B cell (primary cell): ENCODE results near the gene SARM1. TPM values are rescaled to one million over a fixed set of nuclear protein-coding genes. Genes with fewer than 3 reads are reported as not detected.
"Not testable (repeated sequence)": the region's sequence is repeated elsewhere in the genome, so short reads cannot be mapped to it uniquely, and the experiment has no call there.

Source experiments
- ATAC-seq: fragments of 200-7000 bp; cut with Tn5 transposase; one replicate; pipeline ENCODE4 v1.10.0; 2021; ENCODE audit warnings: low read depth, mild to moderate bottlenecking, moderate number of reproducible peaks, moderate library complexity
- CTCF ChIA-PET: fragments of 350-600 bp; sonication (Branson Sonifier 250); formaldehyde crosslinking; loops from one replicate; lab custom pipeline; 2021; ENCODE audit warnings: antibody characterized with exemption, inconsistent platforms; lab: Charles Lee
- POLR2A ChIA-PET: fragments of 350-600 bp; sonication (Branson Sonifier 250); formaldehyde crosslinking; loops from one replicate; lab custom pipeline; 2021; ENCODE audit warnings: antibody characterized with exemption; lab: Charles Lee
- DNase-seq: peaks from one replicate; pipeline ENCODE4 v3.0.0; 2013
- H2AFZ ChIP-seq: 2 replicates; pipeline ENCODE4 v1.6.1; 2012; ENCODE audit warnings: mild to moderate bottlenecking, low read depth, low read length; ENCODE audit not compliant: insufficient read depth, poor library complexity, severe bottlenecking
- H3K27ac ChIP-seq, 2 donors: 1 replicate in 1 of 2; 2 replicates in 1 of 2; pipeline ENCODE4 v1.5.1; 2012 to 2013; ENCODE audit warnings: low read length in 2 of 2, mild to moderate bottlenecking in 2 of 2, moderate library complexity in 1 of 2
- H3K27me3 ChIP-seq, 4 experiments: fragments of 200-600 bp in 1 of 4; sonication (generic) in 1 of 4; replicated peaks in 1 of 4; 1 replicate in 2 of 4; 2 replicates in 2 of 4; pipeline versions ENCODE4 v1.6.1 to v1.7.0; 2013 to 2016; ENCODE audit warnings: low read length in 3 of 4, mild to moderate bottlenecking in 2 of 4, mixed read lengths in 1 of 4, moderate library complexity in 1 of 4; ENCODE audit not compliant: insufficient read depth in 4 of 4, control insufficient read depth in 3 of 4; ENCODE audit errors: control extremely low read depth in 1 of 4
- H3K36me3 ChIP-seq, 2 experiments: replicated peaks in 1 of 2; 1 replicate in 1 of 2; 2 replicates in 1 of 2; pipeline versions ENCODE4 v1.6.1 to v1.7.1; 2013; ENCODE audit warnings: low read length in 1 of 2; ENCODE audit not compliant: insufficient read depth in 2 of 2, control insufficient read depth in 1 of 2; ENCODE audit errors: control extremely low read depth in 1 of 2, extremely low read depth in 1 of 2
- H3K4me1 ChIP-seq, 2 donors: fragments of 200-600 bp in 1 of 2; sonication (generic) in 1 of 2; 1 replicate in 1 of 2; 2 replicates in 1 of 2; pipeline versions ENCODE4 v1.5.1 to v1.6.1; 2013 to 2017; ENCODE audit warnings: low read length in 2 of 2; ENCODE audit not compliant: control insufficient read depth in 2 of 2, insufficient read depth in 2 of 2
- H3K4me2 ChIP-seq: replicated peaks from 2 replicates; pipeline ENCODE3; 2012; ENCODE audit warnings: mild to moderate bottlenecking, low read depth, low read length; ENCODE audit not compliant: poor library complexity, severe bottlenecking
- H3K4me3 ChIP-seq, 5 experiments: fragments of 200-600 bp in 1 of 5; sonication (generic) in 1 of 5; 1 replicate in 3 of 5; 2 replicates in 2 of 5; pipeline versions ENCODE4 v1.5.1 to v1.7.0; 2011 to 2016; ENCODE audit warnings: low read length in 4 of 5, mild to moderate bottlenecking in 4 of 5, low read depth in 2 of 5, control low read depth in 1 of 5, moderate library complexity in 1 of 5; ENCODE audit not compliant: insufficient read depth in 1 of 5; ENCODE audit errors: control extremely low read depth in 1 of 5, extremely low read depth in 1 of 5
- H3K79me2 ChIP-seq: fragments of 200-600 bp; sonication (generic); one replicate; pipeline ENCODE4 v1.6.0; 2016; ENCODE audit warnings: low read length; ENCODE audit not compliant: control insufficient read depth, insufficient read depth
- H3K9ac ChIP-seq: fragments of 200-600 bp; sonication (generic); 2 replicates; pipeline ENCODE4 v1.6.1; 2017; ENCODE audit warnings: mild to moderate bottlenecking, low read length, moderate library complexity
- H3K9me3 ChIP-seq, 3 donors: one replicate each; pipeline versions ENCODE4 v1.6.1 to v1.7.1; 2013; ENCODE audit warnings: low read length in 2 of 3; ENCODE audit not compliant: control insufficient read depth in 2 of 3, insufficient read depth in 1 of 3; ENCODE audit errors: control extremely low read depth in 1 of 3
- H4K20me1 ChIP-seq: 2 replicates; pipeline ENCODE4 v1.6.0; 2012; ENCODE audit warnings: mild to moderate bottlenecking, low read length; ENCODE audit not compliant: insufficient read depth, control insufficient read depth, poor library complexity, severe bottlenecking
- H3K27ac Mint-ChIP-seq: one replicate; pipeline ENCODE4 v1.8.0; 2021; ENCODE audit warnings: mixed read lengths
- H3K27me3 Mint-ChIP-seq: one replicate; pipeline ENCODE4 v1.8.0; 2021; ENCODE audit warnings: mixed read lengths
- H3K4me1 Mint-ChIP-seq: one replicate; pipeline ENCODE4 v1.8.0; 2021; ENCODE audit warnings: mixed read lengths
- H3K4me3 Mint-ChIP-seq: one replicate; pipeline ENCODE4 v1.8.0; 2021; ENCODE audit warnings: mixed read lengths
- H3K9me3 Mint-ChIP-seq: one replicate; pipeline ENCODE4 v1.8.0; 2022; ENCODE audit warnings: mixed read lengths; ENCODE audit not compliant: insufficient read depth
- EZH2 ChIP-seq: IDR thresholded peaks from 2 replicates; pipeline ENCODE4 v1.6.1; 2012; ENCODE audit warnings: borderline replicate concordance, low read depth, mild to moderate bottlenecking, moderate library complexity, low read length; ENCODE audit not compliant: insufficient read depth, poor library complexity, severe bottlenecking
- WGBS: methylation state at CpG from one replicate; pipeline ENCODE4 v1.1.5; 2013; ENCODE audit warnings: missing lambda C conversion rate; ENCODE audit not compliant: insufficient coverage; 5-methylcytosine and 5-hydroxymethylcytosine counted together
- intact Hi-C: fragments of 100-400 bp; cut with micrococcal nuclease; formaldehyde crosslinking; loops from one replicate; pipeline ENCODE4 v1.10.0; 2022
- polyA plus RNA-seq: library from polyadenylated mRNA; depleted of rRNA; stranded (reverse); fragments of >200 nt; gene quantifications from 2 replicates; pipeline ENCODE4 v1.2.3, GENCODE V29; 2012
- total RNA-seq, 2 donors: library from RNA; stranded (reverse); fragments of 120-200 nt in 1 of 2; gene quantifications; 1 replicate in 1 of 2; 2 replicates in 1 of 2; pipeline versions ENCODE4 v1.2.3 to v1.2.4, GENCODE V29; 2013 to 2022
- TF ChIP-seq, protein P1 (sequence below): fragments of 200-600 bp; IDR thresholded peaks from one replicate; pipeline ENCODE4 v1.8.0; 2022; ENCODE audit warnings: antibody characterized with exemption, mild to moderate bottlenecking

The SARM1 gene
- total and polyA plus RNA-seq, 2 donors (not counting 1 experiment from before 2014, with no cell fraction given) = 22.5 to 32.8 TPM

DNA sequence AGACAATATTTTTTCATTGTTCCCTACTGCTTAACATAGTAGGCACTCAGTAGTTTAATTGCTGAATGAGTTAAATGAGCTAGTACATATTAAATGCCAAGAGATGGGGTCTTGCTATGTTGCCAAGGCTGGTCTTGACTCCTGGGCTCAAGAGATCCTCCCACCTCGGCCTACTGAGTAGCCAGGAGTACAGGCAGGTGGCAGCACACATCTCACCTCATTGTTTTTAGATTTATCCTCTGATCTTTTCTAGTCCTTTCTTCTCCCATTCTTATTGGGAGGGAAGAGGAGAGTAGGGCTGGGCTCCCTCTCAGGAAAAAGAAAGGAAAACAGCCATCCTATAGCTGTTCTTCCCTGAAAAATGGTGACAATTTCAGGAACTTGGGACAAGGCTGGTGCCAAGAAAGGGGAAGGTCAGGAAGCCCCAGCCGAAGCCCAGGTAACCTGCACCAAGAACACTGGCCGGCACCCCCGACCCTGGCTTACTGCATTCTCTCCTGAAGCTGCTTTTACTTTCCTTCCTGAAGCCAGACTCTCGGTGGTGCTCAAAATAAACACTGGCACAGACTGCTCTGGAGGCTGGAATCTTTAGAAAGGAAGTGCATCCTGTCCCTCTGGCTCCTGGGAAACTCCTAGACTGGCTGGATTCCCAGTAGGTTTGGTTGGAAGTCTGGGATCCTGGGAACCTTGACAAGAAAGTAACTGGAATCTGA lies 33.3 kb upstream of the SARM1 start:
- POLR2A ChIA-PET = interaction anchor here (0.6 kb wide), 1 partner anchor 212 kb away, joined by 3 read pairs; no protein-coding TSS in a partner anchor
- peaks cover 0 to 31% of the 10 kb centered on the region in 2 experiments for H3K36me3 ChIP-seq
- H3K27ac ChIP-seq = no peak overlapping the region
- peaks cover 33% of the 10 kb centered on the region for H3K4me1 Mint-ChIP-seq
- H4K20me1 ChIP-seq = peaks cover 15% of the 10 kb centered on the region
- no peak overlapping the region for H3K4me3 ChIP-seq
- no peak overlapping the region for H3K4me3 Mint-ChIP-seq
- intact Hi-C loops = loop anchor here (5.0 kb wide), 2 partner anchors 234 to 986 kb away; partner anchors contain the start of gene PIGS
- H2AFZ ChIP-seq = no peak overlapping the region
- no peak overlapping the region for H3K27ac Mint-ChIP-seq
- no peaks in the 10 kb centered on the region for H3K27me3 Mint-ChIP-seq
- DNase-seq = no peak
- ATAC-seq = no peak
- H3K9me3 ChIP-seq = no peaks in the 10 kb centered on the region
- peaks cover 68% of the 10 kb centered on the region for H3K79me2 ChIP-seq
- no peaks in the 10 kb centered on the region for H3K27me3 ChIP-seq
- no peaks in the 10 kb centered on the region for H3K9me3 Mint-ChIP-seq
- CTCF ChIA-PET = no interaction called here
- no peak overlapping the region for H3K4me2 ChIP-seq
- no peak overlapping the region for H3K9ac ChIP-seq
- no peak for TF ChIP-seq EZH2
- TF ChIP-seq, protein P1, sequence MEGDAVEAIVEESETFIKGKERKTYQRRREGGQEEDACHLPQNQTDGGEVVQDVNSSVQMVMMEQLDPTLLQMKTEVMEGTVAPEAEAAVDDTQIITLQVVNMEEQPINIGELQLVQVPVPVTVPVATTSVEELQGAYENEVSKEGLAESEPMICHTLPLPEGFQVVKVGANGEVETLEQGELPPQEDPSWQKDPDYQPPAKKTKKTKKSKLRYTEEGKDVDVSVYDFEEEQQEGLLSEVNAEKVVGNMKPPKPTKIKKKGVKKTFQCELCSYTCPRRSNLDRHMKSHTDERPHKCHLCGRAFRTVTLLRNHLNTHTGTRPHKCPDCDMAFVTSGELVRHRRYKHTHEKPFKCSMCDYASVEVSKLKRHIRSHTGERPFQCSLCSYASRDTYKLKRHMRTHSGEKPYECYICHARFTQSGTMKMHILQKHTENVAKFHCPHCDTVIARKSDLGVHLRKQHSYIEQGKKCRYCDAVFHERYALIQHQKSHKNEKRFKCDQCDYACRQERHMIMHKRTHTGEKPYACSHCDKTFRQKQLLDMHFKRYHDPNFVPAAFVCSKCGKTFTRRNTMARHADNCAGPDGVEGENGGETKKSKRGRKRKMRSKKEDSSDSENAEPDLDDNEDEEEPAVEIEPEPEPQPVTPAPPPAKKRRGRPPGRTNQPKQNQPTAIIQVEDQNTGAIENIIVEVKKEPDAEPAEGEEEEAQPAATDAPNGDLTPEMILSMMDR = no peak
- peaks cover 19 to 24% of the 10 kb centered on the region in 2 donors for H3K4me1 ChIP-seq
- WGBS = 97% methylated on average over 4 of the region's 5 CpGs

DNA sequence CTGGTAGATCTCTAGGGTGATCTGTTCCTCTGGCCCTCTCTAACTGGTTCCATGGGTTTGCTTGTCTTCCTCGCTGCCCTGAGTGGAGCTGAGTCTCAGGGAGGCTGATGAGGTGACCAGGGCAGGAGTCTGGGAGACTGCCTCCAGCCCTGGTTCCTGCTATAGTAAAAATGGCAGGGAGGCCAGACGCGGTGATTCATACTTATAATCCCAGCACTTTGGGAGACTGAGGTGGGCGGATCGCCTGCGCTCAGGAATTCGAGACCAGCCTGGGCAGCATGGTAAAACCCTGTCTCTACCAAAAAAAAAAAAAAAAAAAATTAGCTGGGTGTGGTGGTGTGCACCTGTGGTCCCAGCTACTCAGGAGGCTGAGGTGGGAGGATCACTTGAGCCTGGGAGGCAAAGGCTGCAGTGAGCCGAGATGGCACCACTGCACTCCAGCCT lies 32.7 kb upstream of the SARM1 start:
- DNase-seq, CTCF ChIA-PET, ATAC-seq, H3K4me2 ChIP-seq, H3K4me3 Mint-ChIP-seq, H2AFZ ChIP-seq, H3K9me3 ChIP-seq, H3K4me3 ChIP-seq, H3K27me3 ChIP-seq, POLR2A ChIA-PET, H3K27ac Mint-ChIP-seq, H3K27ac ChIP-seq, H3K9ac ChIP-seq, H3K9me3 Mint-ChIP-seq, H3K27me3 Mint-ChIP-seq: not testable (repeated sequence)
- Histone ChIP-seq H3K36me3 (peaks cover 0 to 35% of the 10 kb centered on the region in 2 experiments), H3K4me1 (peaks cover 19 to 23% of the 10 kb centered on the region in 2 donors), H3K79me2 (peaks cover 62% of the 10 kb centered on the region), H4K20me1 (peaks cover 15% of the 10 kb centered on the region)
- intact Hi-C loops = loop anchor here (5.0 kb wide), 2 partner anchors 234 to 986 kb away; partner anchors contain the start of gene PIGS
- WGBS = 100% methylated on average over 1 of the region's 8 CpGs
- H3K4me1 Mint-ChIP-seq = peaks cover 33% of the 10 kb centered on the region
